GM12892 (cell line): ENCODE measurements around the gene MDM2.

Source experiments
- POLR2A ChIP-seq: IDR thresholded peaks from 2 replicates; pipeline ENCODE4 v1.6.1; 2011; ENCODE audit warnings: low read depth, low read length, control low read depth
- POLR2AphosphoS5 ChIP-seq: IDR thresholded peaks from 2 replicates; pipeline ENCODE4 v1.6.1; 2011; ENCODE audit warnings: low read depth, low read length, control low read depth

GRCh38 chr12:68870443-68870842 lies 62.5 kb downstream of the MDM2 start:
- TF ChIP-seq POLR2A (no peak), POLR2AphosphoS5 (no peak)
